ENCODE results near the gene ACTRT2. TPM values are rescaled to one million over a fixed set of nuclear protein-coding genes. Genes with fewer than 3 reads are reported as not detected.

ACTRT2 gene
- total RNA-seq, 4 donors from 2014 or later = not detected

- no peaks in the 10 kb centered on the region for H3K36me3 ChIP-seq
- H3K27me3 ChIP-seq = peaks cover 74 to 86% (median 76%) of the 10 kb centered on the region in 3 donors
- ATAC-seq (no peak), DNase-seq (no peak)
- H3K4me3 ChIP-seq = peak overlapping the region in 3 of 4 donors; percentile 25 to 57 (median 35)
- TF ChIP-seq POLR2A (IDR thresholded peaks at IDR 0.05) = no peak
- TF ChIP-seq, protein P1, sequence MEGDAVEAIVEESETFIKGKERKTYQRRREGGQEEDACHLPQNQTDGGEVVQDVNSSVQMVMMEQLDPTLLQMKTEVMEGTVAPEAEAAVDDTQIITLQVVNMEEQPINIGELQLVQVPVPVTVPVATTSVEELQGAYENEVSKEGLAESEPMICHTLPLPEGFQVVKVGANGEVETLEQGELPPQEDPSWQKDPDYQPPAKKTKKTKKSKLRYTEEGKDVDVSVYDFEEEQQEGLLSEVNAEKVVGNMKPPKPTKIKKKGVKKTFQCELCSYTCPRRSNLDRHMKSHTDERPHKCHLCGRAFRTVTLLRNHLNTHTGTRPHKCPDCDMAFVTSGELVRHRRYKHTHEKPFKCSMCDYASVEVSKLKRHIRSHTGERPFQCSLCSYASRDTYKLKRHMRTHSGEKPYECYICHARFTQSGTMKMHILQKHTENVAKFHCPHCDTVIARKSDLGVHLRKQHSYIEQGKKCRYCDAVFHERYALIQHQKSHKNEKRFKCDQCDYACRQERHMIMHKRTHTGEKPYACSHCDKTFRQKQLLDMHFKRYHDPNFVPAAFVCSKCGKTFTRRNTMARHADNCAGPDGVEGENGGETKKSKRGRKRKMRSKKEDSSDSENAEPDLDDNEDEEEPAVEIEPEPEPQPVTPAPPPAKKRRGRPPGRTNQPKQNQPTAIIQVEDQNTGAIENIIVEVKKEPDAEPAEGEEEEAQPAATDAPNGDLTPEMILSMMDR (IDR thresholded peaks at IDR 0.05 in 4 of 5, conservative IDR thresholded peaks at IDR 0.05 in 1 of 5) = no peak
- in situ Hi-C loops (cut with MboI; ENCODE audit: low sequenced_read_pairs in 4 of 4) = no loop called here
- intact Hi-C loops (cut with DNase I; ENCODE audit: low total_unique reads) = no loop called here
- H3K27ac ChIP-seq = no peak overlapping the region
- H3K4me1 ChIP-seq = peaks cover 0 to 11% of the 10 kb centered on the region in 2 donors
- no peaks in the 10 kb centered on the region for H3K9me3 ChIP-seq
Observed at GRCh38 chr1:3070309-3070643, 49.0 kb downstream of the ACTRT2 start.

DNA sequence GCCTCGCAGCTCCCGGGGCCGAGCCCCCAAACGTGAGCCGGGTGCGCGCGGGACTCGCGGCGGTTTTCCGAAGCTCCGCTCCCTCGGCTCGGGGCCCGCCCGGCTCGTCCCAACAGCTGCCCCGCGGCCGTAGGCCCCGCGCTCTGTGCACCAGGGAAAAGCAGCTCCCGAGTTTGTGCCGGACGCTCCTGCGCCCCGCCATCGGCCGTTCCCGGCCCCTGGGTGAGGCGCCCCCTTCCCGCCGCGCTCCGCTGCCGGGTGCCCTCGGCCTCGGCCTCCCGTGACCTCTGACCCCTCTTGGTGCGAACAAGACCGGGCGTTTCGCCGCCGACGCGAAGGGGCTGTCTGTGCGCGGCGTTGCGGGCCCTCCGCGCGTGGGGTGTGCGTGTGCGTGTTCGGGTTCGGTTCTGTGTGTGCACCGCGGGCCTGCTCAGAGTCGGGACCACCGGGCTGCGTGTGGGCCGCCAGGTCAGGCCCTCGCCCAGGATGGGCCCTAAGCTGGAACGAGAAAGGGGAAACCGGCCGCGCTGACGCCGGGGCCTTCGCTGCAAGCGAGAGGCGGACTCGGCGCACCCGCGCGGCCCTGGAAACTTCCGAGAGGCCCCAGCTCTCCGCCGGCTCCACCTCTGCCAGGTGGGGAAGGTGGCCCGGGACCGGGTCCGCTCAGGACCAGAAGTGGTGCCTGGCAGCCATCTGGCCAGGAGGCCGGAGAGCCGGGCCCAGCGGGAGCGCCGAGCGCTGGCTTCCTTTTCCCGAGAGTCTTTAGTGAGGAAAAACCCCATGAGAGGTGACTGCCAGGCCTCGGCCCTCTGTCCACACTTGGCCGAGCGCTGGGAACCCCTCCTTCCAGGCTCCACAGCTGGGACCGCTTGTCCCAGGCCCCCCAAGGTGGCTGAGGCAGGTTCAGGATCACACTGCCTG lies 49.6 kb downstream of the ACTRT2 start:
- TF ChIP-seq, protein P1 (IDR thresholded peaks at IDR 0.05 in 4 of 5, conservative IDR thresholded peaks at IDR 0.05 in 1 of 5) = no peak
- no peak for TF ChIP-seq POLR2A (IDR thresholded peaks at IDR 0.05)
- no peaks in the 10 kb centered on the region for H3K9me3 ChIP-seq
- peaks cover 70 to 79% (median 73%) of the 10 kb centered on the region in 3 donors for H3K27me3 ChIP-seq
- peak overlapping the region; percentile 25 to 57 (median 34) for H3K4me3 ChIP-seq
- H3K27ac ChIP-seq = no peak overlapping the region
- peaks cover 0 to 11% of the 10 kb centered on the region in 2 donors for H3K4me1 ChIP-seq
- intact Hi-C loops (cut with DNase I; ENCODE audit: low total_unique reads) (no loop called here), in situ Hi-C loops (cut with MboI; ENCODE audit: low sequenced_read_pairs in 4 of 4) (no loop called here)
- H3K36me3 ChIP-seq = no peaks in the 10 kb centered on the region
- no peak for ATAC-seq
- no peak for DNase-seq

GRCh38 chr1:3071565-3072390 lies 50.5 kb downstream of the ACTRT2 start:
- DNase-seq = no peak
- peak overlapping the region in 2 of 4 donors; percentile 34 to 57 for H3K4me3 ChIP-seq
- no peak for ATAC-seq
- peaks cover 0 to 11% of the 10 kb centered on the region in 2 donors for H3K4me1 ChIP-seq
- H3K27ac ChIP-seq = no peak overlapping the region
- no peaks in the 10 kb centered on the region for H3K9me3 ChIP-seq
- in situ Hi-C loops (cut with MboI; ENCODE audit: low sequenced_read_pairs in 4 of 4) = no loop called here
- H3K36me3 ChIP-seq = no peaks in the 10 kb centered on the region
- intact Hi-C loops (cut with DNase I; ENCODE audit: low total_unique reads) = no loop called here
- TF ChIP-seq, protein P1 (IDR thresholded peaks at IDR 0.05 in 4 of 5, conservative IDR thresholded peaks at IDR 0.05 in 1 of 5) = no peak
- TF ChIP-seq POLR2A (IDR thresholded peaks at IDR 0.05) = no peak
- peaks cover 61 to 75% (median 71%) of the 10 kb centered on the region in 3 donors for H3K27me3 ChIP-seq

Other genes with a start within 250 kb of the ACTRT2 start
- gene TTC34, start 219.8 kb upstream of the ACTRT2 start, total RNA-seq = not detected
- under 1 TPM; 0.03 to 0.19 (median 0.17) TPM for gene PRDM16, start 47.7 kb downstream of the ACTRT2 start, total RNA-seq

All from gastrocnemius medialis (tissue), 4 donors.